ENCODE results near the gene ARMC8.

ARMC8 gene

DNA sequence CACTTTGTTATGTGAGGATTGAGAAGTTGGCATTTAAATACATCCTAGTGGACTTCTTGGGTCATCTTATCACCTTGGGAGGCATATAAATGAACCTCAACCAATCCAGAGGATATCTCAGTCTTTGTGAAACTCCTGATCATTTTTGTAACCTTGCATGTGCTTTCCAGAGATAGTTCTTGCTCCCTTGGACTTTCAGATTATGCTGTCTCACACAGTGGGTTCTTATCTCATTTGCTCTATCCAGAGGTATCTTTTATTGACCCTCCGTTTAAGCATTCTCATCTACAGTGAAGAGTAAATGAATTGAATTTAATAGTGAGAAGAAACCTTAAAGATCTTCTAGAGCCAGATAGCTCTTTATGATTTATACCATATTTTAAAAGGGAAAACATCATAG is 10.4 kb downstream of the ARMC8 start:
- no peak overlapping the region for H3K4me3 ChIP-seq (replicated peaks; ENCODE audit: low read depth, low read length)
- no peak for DNase-seq (ENCODE audit: low read depth)
- TF ChIP-seq, protein P1, sequence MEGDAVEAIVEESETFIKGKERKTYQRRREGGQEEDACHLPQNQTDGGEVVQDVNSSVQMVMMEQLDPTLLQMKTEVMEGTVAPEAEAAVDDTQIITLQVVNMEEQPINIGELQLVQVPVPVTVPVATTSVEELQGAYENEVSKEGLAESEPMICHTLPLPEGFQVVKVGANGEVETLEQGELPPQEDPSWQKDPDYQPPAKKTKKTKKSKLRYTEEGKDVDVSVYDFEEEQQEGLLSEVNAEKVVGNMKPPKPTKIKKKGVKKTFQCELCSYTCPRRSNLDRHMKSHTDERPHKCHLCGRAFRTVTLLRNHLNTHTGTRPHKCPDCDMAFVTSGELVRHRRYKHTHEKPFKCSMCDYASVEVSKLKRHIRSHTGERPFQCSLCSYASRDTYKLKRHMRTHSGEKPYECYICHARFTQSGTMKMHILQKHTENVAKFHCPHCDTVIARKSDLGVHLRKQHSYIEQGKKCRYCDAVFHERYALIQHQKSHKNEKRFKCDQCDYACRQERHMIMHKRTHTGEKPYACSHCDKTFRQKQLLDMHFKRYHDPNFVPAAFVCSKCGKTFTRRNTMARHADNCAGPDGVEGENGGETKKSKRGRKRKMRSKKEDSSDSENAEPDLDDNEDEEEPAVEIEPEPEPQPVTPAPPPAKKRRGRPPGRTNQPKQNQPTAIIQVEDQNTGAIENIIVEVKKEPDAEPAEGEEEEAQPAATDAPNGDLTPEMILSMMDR (IDR thresholded peaks at IDR 0.05; ENCODE audit: low read length, missing control alignments), result no peak

DNA sequence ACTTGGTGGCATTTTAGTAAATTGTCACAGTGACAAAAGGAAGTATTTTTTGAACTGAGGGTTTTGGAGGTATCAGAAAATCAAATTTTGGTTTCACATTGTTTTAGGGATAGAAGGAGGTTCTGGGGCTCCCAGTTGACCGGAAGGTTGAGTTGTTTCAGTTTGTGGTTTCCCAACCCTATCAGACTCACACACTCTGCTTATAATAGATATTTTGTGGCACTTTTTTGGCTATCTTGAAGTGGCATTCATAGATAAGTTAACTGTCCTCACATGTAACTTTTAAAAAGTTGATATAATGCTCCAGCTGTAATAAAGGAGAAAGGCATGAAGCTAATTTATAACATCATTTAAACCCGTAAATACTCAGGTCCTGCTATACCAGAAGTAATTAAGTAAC is 12.8 kb downstream of the ARMC8 start:
- no peak overlapping the region for H3K4me3 ChIP-seq (replicated peaks; ENCODE audit: low read depth, low read length)
- no peak for DNase-seq (ENCODE audit: low read depth)
- TF ChIP-seq, protein P1 (IDR thresholded peaks at IDR 0.05; ENCODE audit: low read length, missing control alignments), result no peak

DNA sequence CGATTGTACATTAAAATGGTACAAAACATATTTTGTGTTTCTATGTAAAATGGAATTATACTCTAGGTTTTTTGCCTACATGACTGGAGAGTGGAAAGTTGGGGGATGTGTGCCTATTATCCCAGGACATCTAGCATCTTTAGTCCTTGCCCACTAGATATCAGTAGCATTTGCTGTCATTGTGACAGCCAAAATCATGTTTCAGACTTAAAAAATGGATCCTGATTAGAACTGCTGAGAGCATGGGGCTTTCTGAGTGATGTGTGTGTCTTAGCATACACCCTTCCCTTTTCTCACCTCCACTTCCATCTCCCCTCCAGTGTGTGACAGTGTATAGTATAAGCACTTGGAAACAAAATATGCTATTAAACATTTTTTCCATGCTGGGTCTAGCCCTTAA is 13.3 kb downstream of the ARMC8 start:
- no peak overlapping the region for H3K4me3 ChIP-seq (replicated peaks; ENCODE audit: low read depth, low read length)
- TF ChIP-seq, protein P1 (IDR thresholded peaks at IDR 0.05; ENCODE audit: low read length, missing control alignments), result no peak
- no peak for DNase-seq (ENCODE audit: low read depth)

DNA sequence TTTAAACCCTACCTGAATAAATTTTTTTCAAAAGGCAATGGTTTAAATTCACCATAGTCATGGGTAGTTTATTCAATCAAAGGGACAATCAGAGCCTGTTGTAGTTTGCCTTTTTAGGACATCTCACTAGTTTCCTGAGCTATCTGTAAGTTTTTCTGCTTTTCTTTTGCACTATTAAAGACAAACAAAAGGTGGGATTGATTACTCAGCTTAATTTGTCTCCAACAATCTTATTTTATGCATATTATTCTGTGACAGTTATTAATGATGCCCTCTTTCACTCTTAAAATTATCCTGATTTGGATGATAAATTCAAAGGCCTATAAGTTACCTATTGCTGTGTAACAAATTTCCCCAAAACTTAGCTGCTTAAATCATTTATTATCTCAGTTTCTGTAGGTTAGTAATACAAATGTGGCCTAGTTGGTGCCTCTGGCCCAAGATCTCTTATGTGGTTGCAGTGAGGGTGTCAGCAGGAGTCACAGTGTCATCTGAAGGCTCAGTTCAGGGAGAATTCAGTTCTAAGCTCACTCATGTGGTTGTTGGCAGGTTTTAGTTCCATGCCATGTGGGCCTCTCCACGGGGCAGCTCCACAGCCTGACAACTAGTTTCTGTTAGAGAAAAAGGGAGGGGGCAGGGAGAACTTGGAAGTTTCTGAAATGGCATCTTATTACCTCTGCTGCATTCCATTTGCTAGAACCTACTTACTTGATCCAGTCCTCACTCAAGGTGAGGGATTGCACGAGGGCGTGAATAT is 16.0 kb downstream of the ARMC8 start:
- TF ChIP-seq, protein P1 (IDR thresholded peaks at IDR 0.05; ENCODE audit: low read length, missing control alignments), result no peak
- H3K4me3 ChIP-seq (replicated peaks; ENCODE audit: low read depth, low read length), result no peak overlapping the region
- DNase-seq (ENCODE audit: low read depth), result no peak

DNA sequence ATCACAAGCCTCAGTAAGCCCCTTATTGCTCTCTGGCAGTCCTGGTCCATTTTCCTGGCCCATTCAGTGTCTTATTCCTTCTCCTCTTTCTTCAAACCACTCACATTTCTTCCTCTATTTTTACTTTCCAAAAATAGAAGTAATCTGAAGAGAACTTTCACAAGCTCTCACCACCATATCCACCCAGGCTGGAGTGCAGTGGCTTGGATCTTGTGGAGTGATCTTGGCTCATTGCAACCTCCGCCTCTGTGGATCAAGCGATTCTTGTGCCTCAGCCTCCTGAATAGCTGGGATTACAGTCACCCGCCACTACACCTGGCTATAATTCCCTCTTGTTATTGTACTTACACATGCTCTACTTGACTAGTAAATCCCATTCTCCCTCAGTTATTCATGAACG is 16.8 kb downstream of the ARMC8 start:
- TF ChIP-seq, protein P1 (IDR thresholded peaks at IDR 0.05; ENCODE audit: low read length, missing control alignments), result no peak
- no peak overlapping the region for H3K4me3 ChIP-seq (replicated peaks; ENCODE audit: low read depth, low read length)
- no peak for DNase-seq (ENCODE audit: low read depth)

DNA sequence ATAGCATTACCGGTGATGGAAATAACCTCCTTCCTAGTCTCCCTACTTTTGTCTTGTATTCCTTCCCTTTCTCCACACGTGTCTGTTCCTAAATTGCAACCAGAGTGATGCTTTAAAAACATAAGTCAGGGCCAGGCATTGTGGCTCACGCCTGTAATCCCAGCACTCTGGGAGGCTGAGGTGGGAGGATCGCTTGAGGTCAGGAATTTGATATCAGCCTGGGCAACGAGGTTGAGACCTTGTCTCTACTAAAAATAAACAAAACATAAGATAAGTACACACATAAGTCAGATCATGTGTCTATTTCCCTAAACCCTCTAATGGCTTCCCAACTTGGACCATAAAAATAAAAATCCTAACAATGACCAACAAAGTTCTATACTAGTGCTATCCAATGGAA is 18.4 kb downstream of the ARMC8 start:
- TF ChIP-seq, protein P1 (IDR thresholded peaks at IDR 0.05; ENCODE audit: low read length, missing control alignments), result no peak
- H3K4me3 ChIP-seq (replicated peaks; ENCODE audit: low read depth, low read length), result no peak overlapping the region
- no peak for DNase-seq (ENCODE audit: low read depth)

DNA sequence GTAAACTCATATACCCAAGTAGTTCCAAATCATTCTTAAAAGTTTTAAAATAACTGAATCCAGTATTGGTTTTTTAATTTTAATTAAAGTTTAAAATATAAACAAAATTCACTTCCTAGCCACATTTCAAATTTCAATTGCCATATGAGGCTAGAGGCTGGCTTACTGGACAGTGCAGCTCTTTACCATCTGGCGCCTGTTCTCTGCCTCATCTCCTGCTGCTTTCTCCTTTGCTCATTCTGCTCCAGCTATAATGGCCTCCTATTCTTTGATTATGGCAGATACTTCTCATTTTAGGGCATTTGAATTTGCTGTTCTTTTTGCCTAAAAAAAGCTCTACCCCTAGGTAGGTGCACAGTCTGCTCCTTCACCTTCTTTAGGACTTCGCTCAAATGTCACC is 19.1 kb downstream of the ARMC8 start:
- DNase-seq (ENCODE audit: low read depth), result no peak
- TF ChIP-seq, protein P1 (IDR thresholded peaks at IDR 0.05; ENCODE audit: low read length, missing control alignments), result no peak
- no peak overlapping the region for H3K4me3 ChIP-seq (replicated peaks; ENCODE audit: low read depth, low read length)
